Fibroblast of skin of left quadriceps (primary cell): ENCODE data around the gene RNU5B-1.

ENCODE experiments used
- DNase-seq, 2 experiments: peaks; one replicate each; pipeline ENCODE4 v3.0.0-alpha.2; 2013; ENCODE audit warnings: low read depth in 2 of 2

The RNU5B-1 gene

DNA sequence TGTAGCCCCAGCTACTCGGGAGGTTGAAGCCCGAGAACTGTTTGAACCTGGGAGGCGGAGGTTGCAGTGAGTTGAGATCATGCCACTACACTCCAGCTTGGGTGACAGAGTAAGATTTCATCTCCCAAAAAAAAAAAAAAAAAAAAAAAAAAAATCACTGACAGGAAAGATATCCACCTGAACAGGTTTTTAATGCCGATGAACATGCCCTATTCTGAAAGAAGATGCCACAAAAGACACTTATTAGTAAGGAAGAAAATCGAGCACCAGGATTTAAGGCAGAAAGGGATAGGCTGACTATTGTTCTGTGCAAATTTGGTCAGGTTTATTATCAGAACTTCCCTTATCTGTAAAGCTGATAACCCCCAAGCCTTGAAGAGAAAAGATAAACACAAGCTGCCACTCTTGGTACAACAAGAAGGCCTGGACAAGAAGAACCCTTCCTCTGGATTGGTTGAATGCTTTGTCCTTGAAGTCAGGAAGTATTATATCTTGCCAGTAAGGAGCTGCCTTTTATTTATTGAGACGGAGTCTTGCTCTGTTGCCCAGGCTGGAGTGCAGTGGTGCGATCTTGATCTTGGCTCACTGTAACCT, 15.1 kb upstream of the RNU5B-1 start:
- no peak for DNase-seq

DNA sequence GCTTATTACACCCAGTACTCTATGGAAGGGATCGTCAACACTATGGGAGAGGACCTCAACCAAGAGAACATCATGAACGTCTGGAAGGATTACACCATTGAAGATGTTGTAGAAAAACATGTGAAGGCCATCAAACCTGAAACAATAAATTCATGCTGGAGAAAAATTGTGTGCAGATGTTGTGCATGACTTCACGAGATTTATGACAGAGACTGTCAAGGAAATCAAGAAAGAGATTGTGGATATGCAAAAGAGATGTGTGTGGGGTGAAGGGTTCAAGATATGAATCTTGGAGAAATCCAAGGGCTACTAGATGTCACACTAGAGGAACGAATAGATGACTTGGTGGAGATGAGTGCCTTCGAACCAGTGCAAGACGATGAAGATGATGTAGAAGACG, 14.2 kb upstream of the RNU5B-1 start:
- no peak for DNase-seq

DNA sequence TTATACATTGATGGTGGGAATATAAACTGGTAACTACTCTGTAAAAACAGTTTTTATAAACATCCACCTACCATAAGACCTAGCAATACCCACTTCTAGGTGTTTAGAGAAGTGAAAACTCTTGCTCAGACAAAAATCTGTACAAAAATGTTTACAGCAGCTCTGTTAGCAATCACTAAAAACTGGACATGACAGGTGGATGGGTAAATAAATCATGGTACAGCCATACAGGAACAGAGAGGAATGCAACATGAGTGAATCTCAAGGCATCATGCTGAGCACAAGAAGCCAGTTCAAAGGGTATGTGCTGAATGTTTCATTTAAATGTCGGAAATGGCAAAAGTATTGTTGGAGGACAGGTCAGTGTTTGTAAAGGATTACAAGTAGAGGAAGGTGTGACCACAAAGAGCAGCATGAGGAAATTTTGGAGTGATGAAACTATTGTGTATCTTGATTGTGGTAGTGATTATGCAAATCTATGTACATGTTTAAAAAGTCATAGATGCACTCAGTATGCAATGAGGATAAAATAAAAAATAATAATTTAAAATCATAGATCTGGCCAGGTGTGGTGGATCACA, 11.4 kb upstream of the RNU5B-1 start:
- DNase-seq, result no peak

DNA sequence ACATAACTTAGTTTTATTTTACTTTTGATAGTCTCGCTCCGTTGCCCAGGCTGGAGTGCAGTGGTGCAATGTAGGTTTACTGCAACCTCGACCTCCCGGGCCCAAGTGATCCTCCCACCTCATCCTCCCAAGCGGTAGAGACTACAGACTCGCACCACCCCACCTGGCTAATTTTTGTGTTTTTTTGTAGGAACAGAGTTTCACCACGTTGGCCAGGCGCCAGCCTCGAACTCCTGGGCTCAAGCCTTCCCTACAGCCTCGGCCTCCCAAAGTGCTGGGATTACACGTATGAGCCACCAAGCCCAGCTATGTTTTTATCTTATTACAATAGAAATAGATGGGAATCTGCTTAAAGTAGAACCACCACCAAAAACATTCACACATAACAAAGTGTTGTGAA, 5.7 kb upstream of the RNU5B-1 start:
- DNase-seq, result no peak

DNA sequence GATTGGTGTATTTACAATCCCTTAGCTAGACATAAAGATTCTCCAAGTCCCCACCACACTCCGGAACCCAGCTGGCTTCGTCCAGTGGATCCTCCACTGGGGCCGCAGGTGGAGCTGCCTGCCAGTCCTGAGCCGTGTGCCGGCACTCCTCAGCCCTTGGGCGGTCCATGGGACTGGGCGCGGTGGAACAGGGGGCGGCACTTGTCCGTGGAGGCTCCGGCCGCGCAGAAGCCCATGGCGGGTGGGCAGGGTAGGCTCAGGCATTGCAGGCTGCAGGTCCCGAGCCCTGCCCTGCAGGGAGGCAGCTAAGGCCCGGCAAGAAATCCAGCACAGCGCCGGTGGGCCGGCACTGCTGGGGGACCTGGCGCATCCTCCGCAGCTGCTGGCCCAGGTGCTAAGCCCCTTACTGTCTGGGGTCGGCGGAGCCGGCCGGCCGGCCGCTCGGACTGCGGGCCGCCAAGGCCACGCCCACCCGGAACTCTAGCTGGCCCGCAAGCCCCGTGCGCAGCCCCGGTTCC, 3.5 kb upstream of the RNU5B-1 start:
- no peak for DNase-seq

DNA sequence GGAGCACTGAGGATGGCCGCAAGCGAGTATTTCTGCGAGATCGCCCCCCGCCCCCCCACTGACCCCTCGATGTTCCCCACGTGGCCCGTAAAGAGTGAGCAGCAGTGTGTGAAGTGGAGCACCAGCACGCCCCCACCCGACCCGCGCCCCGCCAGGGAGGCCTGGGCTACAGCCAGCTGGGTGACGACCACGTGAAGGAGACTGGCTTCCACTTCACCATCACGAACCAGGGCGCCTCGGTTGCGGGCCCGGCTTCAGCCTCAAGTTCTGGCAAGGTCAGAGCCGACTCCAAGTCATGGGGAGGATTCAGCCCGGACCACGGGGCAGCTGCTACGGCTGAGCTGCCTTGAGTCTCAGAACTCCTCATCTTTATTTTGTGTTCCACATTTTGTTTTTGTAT, 2.4 kb upstream of the RNU5B-1 start:
- DNase-seq, result no peak

DNA sequence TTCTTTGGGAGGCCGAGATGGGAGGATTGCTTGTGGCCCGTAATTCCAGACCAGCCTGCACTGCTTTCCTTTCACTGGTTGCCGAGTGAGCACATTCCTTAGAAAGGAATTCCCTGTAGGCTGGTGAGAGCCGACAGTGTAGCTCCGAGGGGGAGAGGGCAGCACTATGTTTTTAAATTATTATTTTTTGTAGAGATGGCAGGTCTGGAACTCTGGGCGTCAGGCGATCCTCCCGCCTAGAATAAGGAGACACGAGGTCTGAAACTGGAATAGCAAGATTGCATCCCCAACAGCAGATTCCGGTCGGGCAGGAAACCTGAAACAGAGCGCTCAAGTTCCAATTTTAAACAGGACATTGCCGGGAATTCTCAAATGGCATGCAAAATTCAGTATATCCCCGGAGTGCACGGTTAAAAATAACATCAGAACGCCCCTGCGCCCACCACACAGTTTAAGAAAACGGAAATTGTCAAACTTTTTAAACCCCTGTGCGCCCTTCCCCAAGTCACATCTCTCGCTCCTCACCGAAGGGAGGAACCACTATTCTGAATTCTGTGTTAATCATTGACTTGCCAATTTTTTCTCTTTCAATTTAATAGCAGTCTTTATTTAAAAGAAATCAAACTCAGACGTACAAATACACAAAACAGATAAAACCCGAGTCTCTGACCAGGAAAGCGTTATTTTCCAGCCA, 643 bp upstream of the RNU5B-1 start:
- DNase-seq, result peak; percentile 25

DNA sequence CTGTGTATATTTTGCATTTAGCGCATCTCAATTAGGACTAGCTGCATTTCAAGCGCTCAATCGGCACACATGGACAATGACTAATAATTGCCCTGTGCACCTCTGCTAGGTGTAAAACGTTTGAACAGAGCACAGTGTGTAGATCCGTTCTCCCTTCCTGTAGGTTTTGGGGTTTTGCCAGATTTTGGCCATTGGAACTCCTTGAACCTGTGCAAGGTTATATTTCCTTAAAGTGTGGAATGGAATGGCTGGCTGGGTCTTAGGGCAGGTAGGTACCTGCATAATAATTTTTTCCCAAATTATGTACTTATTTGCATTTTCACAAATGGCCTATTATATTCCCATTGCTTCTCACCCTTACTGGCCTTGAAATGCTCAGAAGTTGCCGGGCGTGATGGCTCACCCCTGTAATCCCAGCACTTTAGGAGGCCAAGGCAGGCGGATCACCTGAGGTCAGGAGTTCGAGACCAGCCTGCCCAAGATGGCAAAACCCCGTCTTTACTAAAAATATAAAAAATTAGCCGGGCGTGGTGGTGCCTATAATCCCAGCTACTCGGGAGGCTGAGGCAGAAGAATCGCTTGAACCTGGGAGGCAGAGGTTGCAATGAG, 777 bp downstream of the RNU5B-1 start:
- no peak for DNase-seq

DNA sequence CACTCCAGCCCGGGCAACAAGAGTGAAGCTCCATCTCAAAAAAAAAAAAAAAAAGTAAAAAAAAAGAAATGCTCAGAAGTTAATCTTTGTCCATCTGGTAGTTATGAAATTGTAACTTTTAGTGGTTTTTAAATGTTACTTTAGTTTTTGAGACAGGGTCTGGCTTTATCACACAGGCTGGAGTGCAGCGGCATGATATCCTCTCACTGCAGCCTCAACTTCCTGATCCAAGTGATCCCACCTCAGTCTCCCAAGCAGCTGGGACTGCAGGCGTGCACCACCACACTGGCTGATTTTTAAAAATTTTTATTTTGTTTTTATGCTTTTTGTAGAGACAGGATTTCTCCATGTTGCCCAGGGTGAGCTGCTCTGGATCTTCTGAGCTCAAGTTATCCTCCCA, 1.3 kb downstream of the RNU5B-1 start:
- DNase-seq, result no peak

DNA sequence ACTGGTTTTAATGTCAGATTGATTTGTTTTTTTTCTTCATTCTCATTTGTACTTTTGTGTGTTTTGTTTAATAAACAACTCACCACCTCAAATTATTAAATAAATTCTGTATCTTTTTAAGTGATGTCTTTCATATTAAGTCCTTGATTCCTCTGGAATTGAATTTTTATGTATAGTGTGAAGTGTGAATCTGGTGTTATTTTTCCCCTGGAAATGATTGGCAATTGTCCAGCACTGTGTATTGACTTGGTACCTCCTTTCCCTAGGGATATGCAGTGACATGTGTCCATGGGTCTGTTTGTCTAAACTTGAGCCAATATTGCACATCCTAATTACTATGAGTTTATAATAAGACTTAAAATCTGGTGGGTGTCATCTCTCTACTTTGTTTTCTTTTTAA, 2.1 kb downstream of the RNU5B-1 start:
- no peak for DNase-seq

DNA sequence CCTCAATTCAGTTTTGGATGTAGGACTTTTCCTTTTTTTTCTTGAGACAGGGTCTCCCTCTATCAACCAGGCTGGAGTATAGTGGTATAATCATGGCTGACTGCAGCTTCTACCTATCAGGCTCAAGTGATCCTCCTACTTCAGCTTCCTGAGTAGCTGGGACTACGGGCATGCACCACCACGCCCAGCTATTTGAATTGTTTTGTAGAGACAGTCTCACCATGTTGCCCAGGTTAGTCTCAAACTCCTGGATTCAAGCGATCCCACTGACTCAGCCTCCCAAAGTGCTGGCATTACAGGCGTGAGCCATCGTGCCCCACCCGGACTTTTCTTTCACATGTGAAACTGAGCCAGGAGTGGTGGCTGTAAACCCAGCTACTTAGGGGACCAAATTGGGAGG, 3.5 kb downstream of the RNU5B-1 start:
- no peak for DNase-seq

DNA sequence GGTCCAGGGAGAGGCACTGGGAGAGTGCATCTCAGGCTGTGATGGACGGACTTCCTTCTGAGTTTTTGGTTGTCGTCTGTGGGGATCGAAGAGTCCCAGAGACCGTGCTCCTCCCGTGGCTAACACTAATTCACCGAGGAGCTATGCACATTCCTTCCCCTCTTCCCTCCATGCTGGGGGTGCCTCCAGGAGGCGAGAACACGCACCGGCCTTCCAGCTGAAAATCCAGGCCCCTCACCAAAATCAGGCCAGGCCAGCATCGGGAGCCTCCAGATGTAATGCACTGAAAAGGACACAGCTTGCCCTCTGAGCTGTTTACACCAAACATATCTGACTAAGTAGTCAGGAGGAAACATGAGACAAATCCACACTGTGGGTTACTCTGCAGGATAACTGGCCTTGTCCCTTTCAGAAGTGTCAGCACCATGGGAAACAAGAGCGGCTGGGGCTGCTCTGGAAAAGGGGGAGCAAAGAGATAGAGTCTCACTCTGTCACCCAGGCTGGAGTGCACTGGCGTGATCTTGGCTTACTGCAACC, 5.5 kb downstream of the RNU5B-1 start:
- no peak for DNase-seq

DNA sequence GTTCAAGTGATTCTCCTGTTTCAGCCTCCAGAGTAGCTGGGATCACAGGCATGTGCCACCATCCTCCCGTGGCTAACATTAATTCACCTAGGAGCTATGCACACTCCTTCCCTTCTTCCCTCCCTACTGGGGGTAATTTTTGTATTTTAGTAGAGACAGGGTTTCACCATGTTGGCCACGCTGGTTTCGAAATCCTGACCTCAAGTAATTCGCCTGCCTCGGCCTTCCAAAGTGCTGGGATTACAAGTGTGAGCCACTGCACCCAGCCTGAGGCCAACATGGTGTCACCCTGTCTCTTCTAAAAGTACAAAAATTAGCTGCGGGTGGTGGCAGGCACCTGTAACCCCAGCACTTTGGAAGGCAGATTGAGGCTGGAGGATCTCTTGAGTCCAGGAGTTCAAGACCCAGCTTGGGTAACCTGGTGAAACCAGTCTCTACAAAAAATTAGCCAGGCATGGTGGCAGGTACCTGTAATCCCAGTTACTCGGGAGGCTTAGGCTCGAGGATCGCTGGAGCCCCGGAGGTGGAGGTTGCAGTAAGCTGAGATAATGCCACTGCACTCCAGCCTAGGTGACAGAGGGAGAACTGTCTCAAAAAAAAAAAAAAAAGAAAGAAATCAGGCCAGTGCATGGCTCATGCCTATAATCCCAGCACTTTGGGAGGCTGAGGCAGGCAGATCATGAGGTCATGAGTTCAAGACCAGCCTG, 6.1 kb downstream of the RNU5B-1 start:
- DNase-seq, result no peak

DNA sequence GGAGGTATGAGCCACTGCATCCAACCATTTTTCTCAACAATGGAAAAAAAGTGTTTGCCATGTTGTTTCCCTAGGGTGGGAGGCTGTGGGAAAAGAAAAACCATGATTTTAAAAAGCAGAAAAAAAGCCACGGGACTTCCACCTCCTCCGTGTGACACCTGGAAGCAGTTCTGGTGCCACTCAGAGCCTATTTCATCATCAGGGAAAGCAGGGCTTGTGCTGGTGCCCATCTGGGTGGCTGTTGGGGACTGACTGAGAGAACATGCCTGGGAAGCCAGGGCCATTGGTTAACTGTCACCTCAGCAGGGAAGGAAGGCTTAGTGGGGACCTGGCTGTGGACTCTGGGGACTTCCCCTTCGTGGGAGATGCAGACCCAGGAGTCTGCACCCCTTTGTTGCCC, 7.3 kb downstream of the RNU5B-1 start:
- DNase-seq, result no peak

DNA sequence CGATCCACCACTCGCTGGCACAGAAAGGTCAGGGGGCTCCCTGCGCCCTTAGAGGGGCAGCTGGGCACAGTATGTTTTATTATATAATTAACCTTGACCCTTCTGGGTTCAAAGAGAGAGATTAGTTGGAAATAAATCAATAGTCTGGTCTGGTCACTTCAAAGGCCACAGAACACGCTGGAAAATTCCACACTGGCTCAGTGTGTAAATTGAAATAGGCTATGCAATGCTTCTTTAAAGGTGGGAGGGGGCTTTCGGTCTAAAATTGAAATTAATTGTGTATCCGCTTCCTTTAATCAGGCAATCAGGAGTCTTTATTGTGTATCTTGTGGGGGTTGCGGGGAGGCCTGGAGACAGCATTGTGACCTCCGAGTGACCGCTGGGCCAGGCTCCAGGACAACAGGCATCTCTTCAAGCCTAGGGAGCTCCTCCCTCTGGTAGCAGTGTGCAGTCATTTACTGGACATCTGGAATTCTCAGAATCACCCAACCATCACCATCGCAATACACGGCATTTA, 8.0 kb downstream of the RNU5B-1 start:
- DNase-seq, result no peak

DNA sequence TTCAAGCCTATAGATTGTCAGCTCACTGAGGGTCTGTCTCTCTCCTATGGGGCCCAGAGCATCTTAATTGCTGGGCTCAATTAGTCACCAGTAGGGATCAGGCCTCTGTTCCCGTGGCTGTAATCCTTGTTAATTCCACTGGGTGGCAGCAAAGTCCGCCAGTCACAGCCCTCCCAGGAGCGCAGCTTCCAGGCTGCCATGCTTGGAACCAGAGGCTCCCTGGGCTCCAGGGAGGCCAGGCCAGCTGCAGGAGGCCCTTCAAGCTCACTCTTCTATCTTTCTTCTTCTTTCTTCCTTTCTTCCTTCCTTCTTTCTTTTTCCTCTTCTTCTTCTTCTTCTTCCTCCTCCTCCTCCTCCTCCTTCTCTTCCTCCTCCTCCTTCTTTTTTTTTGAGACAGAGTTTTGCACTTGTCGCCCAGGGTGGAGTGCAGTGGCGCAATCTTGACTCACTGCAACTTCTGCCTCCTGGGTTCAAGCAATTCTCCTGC, 14.4 kb downstream of the RNU5B-1 start:
- peak; percentile 54 to 56 for DNase-seq

DNA sequence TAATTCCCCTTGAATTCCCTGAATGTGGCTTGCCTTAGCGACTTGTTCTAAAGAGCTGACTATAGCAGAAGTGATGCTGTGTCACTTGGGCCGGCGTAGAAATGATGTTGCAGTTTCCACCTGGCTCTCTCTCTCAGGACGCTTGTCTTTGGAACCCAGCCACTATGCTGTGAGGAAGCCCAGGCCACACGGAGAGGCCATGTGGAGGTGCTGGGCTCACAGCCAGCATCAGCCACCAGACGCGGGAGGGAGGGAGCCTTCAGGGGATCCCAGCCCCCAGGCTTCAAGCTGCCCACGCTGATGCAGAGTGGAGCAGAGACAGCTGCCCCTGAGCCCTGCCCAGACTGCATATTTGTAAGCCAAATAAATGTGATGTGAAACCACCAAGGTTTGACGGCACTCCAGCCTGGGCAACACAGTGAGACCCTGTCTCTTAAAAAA, 18.6 kb downstream of the RNU5B-1 start:
- DNase-seq, result peak; percentile 13 to 19

DNA sequence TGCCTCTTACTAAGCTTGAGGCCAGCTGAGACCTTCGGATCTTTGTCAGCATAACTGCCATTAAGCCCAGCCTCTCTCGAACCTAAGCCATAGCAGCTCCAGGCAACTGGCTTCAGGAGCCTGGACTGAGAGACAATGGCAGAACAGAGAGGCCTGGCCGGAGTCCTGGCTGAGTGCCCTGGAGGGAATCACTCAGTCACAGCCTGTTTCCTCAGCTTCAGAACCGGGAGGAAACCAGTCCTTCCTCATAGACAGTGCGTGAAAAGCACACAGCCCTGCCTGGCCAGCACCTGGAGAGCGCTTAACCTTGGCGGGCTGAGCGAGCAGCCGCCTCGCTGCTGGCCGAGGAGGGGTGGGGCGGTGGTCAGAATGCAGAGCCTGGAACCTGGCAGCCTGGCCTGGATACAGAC, 21.6 kb downstream of the RNU5B-1 start:
- DNase-seq, result no peak

DNA sequence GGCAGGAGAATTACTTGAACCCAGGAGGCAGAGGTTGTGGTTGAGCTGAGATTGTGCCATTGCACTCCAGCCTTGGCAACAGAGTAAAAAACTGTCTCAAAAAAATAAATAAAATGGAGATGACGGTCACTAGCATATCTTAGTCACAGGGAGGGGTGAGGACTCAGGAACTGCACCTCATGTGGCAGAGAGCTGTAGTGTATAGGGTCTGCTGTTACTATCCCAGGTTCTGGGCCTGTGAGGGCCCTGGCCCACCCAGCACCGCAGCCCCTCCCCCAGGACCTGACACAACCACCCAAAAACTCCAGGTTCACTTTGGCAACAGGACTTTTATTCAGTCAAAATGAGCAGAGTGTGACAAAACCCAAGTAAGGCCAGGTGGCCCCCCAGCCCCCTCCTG, 22.3 kb downstream of the RNU5B-1 start:
- no peak for DNase-seq

DNA sequence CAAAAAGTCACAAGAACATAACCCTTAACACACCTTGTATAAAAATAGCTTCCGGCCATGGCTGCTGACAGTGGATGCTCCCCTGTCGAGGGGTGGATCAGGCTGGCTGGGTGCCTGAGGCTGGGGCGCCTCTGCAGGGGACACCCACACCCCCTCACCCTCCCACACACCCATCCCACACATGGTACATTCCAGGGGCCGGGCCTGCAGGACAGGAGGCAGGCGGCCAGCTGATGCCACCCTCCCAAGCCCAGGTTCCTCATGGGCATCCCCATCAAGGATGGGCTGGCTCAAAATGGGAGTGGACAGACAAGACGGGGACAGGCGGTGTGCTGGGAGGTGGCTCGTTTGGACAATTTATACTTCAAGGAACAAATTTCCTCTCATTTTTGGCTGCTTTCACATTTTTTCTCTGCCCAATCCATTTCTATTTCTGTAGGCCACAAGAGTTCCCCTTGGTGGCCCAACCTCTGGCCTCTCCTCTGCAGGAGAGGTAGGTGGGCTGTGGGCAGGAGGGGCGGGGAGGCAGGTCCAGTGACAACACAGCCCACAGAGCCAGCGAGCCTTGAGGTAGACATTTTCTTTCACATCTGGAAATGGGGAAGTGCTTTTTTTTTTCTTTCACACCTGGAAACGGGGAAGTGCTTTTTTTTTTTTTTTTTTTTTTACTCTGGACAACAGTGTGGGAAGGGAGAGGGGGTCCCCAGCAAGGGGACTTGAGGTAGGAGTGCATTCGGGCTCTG, 23.3 kb downstream of the RNU5B-1 start:
- DNase-seq, result no peak
